Gastrocnemius medialis (tissue), 4 donors: ENCODE data around the gene PKNOX2.

Source experiments
- POLR2A ChIP-seq, 2 donors: fragments of 450-650 bp; IDR thresholded peaks; one replicate each; pipeline ENCODE4 v1.6.1; 2017; ENCODE audit warnings: antibody characterized with exemption in 2 of 2, mild to moderate bottlenecking in 2 of 2, moderate library complexity in 2 of 2
- TF ChIP-seq, protein P1 (sequence below), 5 experiments: fragments of 450-650 bp in 3 of 5; fragments of 200-600 bp in 2 of 5; sonication (generic) in 2 of 5; IDR thresholded peaks in 4 of 5; conservative IDR thresholded peaks in 1 of 5; 1 replicate in 4 of 5; 2 replicates in 1 of 5; pipeline ENCODE4 v1.5.1; 2016 to 2019; ENCODE audit warnings: antibody characterized with exemption in 5 of 5, mild to moderate bottlenecking in 3 of 5, moderate library complexity in 3 of 5

DNA sequence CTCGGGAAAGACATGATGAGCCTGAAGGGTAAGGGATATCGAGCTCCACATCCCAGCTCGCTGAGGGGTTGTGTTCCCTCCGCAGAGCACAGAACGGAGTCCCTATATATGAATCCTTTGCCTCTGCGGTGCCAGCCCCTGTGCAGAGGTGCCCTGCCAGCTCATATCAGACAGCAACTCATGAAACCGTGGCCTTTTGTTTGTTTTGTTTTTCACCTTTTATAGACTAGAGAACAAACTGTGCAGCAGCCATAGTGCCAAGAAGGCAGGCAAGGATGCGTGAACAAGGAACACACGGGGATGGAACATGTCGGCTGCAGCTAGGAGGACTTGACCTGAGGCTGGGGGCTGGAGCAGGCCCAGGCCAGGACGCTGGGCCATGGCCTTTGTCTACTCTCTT lies 109.8 kb downstream of the PKNOX2 start:
- TF ChIP-seq POLR2A (IDR thresholded peaks at IDR 0.05): no peak
- TF ChIP-seq, protein P1, sequence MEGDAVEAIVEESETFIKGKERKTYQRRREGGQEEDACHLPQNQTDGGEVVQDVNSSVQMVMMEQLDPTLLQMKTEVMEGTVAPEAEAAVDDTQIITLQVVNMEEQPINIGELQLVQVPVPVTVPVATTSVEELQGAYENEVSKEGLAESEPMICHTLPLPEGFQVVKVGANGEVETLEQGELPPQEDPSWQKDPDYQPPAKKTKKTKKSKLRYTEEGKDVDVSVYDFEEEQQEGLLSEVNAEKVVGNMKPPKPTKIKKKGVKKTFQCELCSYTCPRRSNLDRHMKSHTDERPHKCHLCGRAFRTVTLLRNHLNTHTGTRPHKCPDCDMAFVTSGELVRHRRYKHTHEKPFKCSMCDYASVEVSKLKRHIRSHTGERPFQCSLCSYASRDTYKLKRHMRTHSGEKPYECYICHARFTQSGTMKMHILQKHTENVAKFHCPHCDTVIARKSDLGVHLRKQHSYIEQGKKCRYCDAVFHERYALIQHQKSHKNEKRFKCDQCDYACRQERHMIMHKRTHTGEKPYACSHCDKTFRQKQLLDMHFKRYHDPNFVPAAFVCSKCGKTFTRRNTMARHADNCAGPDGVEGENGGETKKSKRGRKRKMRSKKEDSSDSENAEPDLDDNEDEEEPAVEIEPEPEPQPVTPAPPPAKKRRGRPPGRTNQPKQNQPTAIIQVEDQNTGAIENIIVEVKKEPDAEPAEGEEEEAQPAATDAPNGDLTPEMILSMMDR (IDR thresholded peaks at IDR 0.05 in 4 of 5, conservative IDR thresholded peaks at IDR 0.05 in 1 of 5): no peak
